Measurements from ENCODE around the gene SNX1.

The SNX1 gene

GRCh38 chr15:64095431-64095794 lies 369 bp upstream of the SNX1 start:
- TF ChIP-seq TCF4 (CRISPR knock-in tag; IDR thresholded peaks at IDR 0.05; ENCODE audit: borderline replicate concordance): no peak
- no peak for TF ChIP-seq RARB (CRISPR knock-in tag; IDR thresholded peaks at IDR 0.05)
- no peak for TF ChIP-seq POU6F1 (CRISPR knock-in tag; IDR thresholded peaks at IDR 0.05; ENCODE audit: borderline replicate concordance, low read depth)
- TF ChIP-seq ESRRG (CRISPR knock-in tag; IDR thresholded peaks at IDR 0.05): no peak
- ATAC-seq: no peak

- no peak for ATAC-seq
- TF ChIP-seq TOX (CRISPR knock-in tag; IDR thresholded peaks at IDR 0.05; ENCODE audit: borderline replicate concordance): no peak
- TF ChIP-seq CSRNP3 (CRISPR knock-in tag; IDR thresholded peaks at IDR 0.05): no peak
- TF ChIP-seq SNAI2 (CRISPR knock-in tag; IDR thresholded peaks at IDR 0.05): no peak
- TF ChIP-seq ISL1 (CRISPR knock-in tag; IDR thresholded peaks at IDR 0.05): no peak
- TF ChIP-seq RARB (CRISPR knock-in tag; IDR thresholded peaks at IDR 0.05): no peak
- TF ChIP-seq ZC3H10 (CRISPR knock-in tag; IDR thresholded peaks at IDR 0.05): no peak
- no peak for TF ChIP-seq TCF4 (CRISPR knock-in tag; IDR thresholded peaks at IDR 0.05; ENCODE audit: borderline replicate concordance)
Measured at GRCh38 chr15:64096668-64097384, 1.0 kb downstream of the SNX1 start.

- TF ChIP-seq ZNF565 (CRISPR knock-in tag; conservative IDR thresholded peaks at IDR 0.05; ENCODE audit: low read depth): no peak
- no peak for TF ChIP-seq BACH2 (CRISPR knock-in tag; IDR thresholded peaks at IDR 0.05; ENCODE audit: borderline replicate concordance)
- TF ChIP-seq TOX (CRISPR knock-in tag; IDR thresholded peaks at IDR 0.05; ENCODE audit: borderline replicate concordance): no peak
- no peak for TF ChIP-seq CSDC2 (CRISPR knock-in tag; IDR thresholded peaks at IDR 0.05)
- TF ChIP-seq ISL1 (CRISPR knock-in tag; IDR thresholded peaks at IDR 0.05): no peak
- TF ChIP-seq ZFP3 (CRISPR knock-in tag; IDR thresholded peaks at IDR 0.05): no peak
- no peak for TF ChIP-seq ESRRG (CRISPR knock-in tag; IDR thresholded peaks at IDR 0.05)
- no peak for TF ChIP-seq TCF4 (CRISPR knock-in tag; IDR thresholded peaks at IDR 0.05; ENCODE audit: borderline replicate concordance)
- TF ChIP-seq PATZ1 (CRISPR knock-in tag; IDR thresholded peaks at IDR 0.05; ENCODE audit: borderline replicate concordance): no peak
- no peak for ATAC-seq
Measured at GRCh38 chr15:64099379-64099778, 3.6 kb downstream of the SNX1 start.

- no peak for ATAC-seq
- no peak for TF ChIP-seq TCF4 (CRISPR knock-in tag; IDR thresholded peaks at IDR 0.05; ENCODE audit: borderline replicate concordance)
- TF ChIP-seq ZNF565 (CRISPR knock-in tag; conservative IDR thresholded peaks at IDR 0.05; ENCODE audit: low read depth): no peak
- TF ChIP-seq ZFP30 (CRISPR knock-in tag; IDR thresholded peaks at IDR 0.05): no peak
- TF ChIP-seq ZNF70 (CRISPR knock-in tag; IDR thresholded peaks at IDR 0.05): no peak
- no peak for TF ChIP-seq PPARA (CRISPR knock-in tag; IDR thresholded peaks at IDR 0.05; ENCODE audit: borderline replicate concordance)
- TF ChIP-seq ZNF8 (CRISPR knock-in tag; IDR thresholded peaks at IDR 0.05): no peak
- no peak for TF ChIP-seq RARB (CRISPR knock-in tag; IDR thresholded peaks at IDR 0.05)
- no peak for TF ChIP-seq PATZ1 (CRISPR knock-in tag; IDR thresholded peaks at IDR 0.05; ENCODE audit: borderline replicate concordance)
- no peak for TF ChIP-seq CREB5 (CRISPR knock-in tag; IDR thresholded peaks at IDR 0.05; ENCODE audit: low read depth)
- no peak for TF ChIP-seq ZC3H10 (CRISPR knock-in tag; IDR thresholded peaks at IDR 0.05)
- TF ChIP-seq POU6F1 (CRISPR knock-in tag; IDR thresholded peaks at IDR 0.05; ENCODE audit: borderline replicate concordance, low read depth): no peak
- no peak for TF ChIP-seq TOX (CRISPR knock-in tag; IDR thresholded peaks at IDR 0.05; ENCODE audit: borderline replicate concordance)
- TF ChIP-seq SNAI2 (CRISPR knock-in tag; IDR thresholded peaks at IDR 0.05): no peak
- TF ChIP-seq ESRRG (CRISPR knock-in tag; IDR thresholded peaks at IDR 0.05): no peak
- no peak for TF ChIP-seq CSRNP3 (CRISPR knock-in tag; IDR thresholded peaks at IDR 0.05)
Measured at GRCh38 chr15:64100958-64101357, 5.2 kb downstream of the SNX1 start.

All from SK-N-SH treated with all-trans-retinoic acid at 6 μM for 48 hours (cell line).